Aorta (tissue), 5 donors: ENCODE measurements around the gene MYOG. TPM values are rescaled to one million over a fixed set of nuclear protein-coding genes. Genes with fewer than 3 reads are reported as not detected.

ENCODE experiments used
- ATAC-seq: fragments of 200-7000 bp; cut with Tn5 transposase; one replicate; pipeline ENCODE4 v1.9.1; 2022; ENCODE audit warnings: moderate library complexity; ENCODE audit not compliant: low FRiP score
- DNase-seq, 2 donors: peaks; one replicate each; pipeline ENCODE4 v3.0.0-alpha.2; 2020
- H3K27ac ChIP-seq, 2 donors: one replicate each; pipeline ENCODE4 v1.5.1; 2013; ENCODE audit warnings: low read length in 2 of 2, mild to moderate bottlenecking in 2 of 2, moderate library complexity in 2 of 2, control low read depth in 1 of 2, inconsistent platforms in 1 of 2, low read depth in 1 of 2
- H3K27me3 ChIP-seq, 2 donors: one replicate each; pipeline ENCODE4 v1.6.1; 2013; ENCODE audit warnings: control low read depth in 1 of 2, low read length in 1 of 2, mild to moderate bottlenecking in 1 of 2, moderate library complexity in 1 of 2; ENCODE audit not compliant: insufficient read depth in 2 of 2, control insufficient read depth in 1 of 2
- H3K36me3 ChIP-seq, 2 donors: one replicate each; pipeline ENCODE4 v1.6.1; 2013; ENCODE audit warnings: control low read depth in 1 of 2, low read length in 1 of 2, mild to moderate bottlenecking in 1 of 2; ENCODE audit not compliant: insufficient read depth in 2 of 2, control insufficient read depth in 1 of 2
- H3K4me1 ChIP-seq, 2 donors: one replicate each; pipeline ENCODE4 v1.6.1; 2013; ENCODE audit warnings: low read length in 2 of 2, control low read depth in 1 of 2, mild to moderate bottlenecking in 1 of 2, moderate library complexity in 1 of 2; ENCODE audit not compliant: insufficient read depth in 2 of 2, control insufficient read depth in 1 of 2
- H3K4me3 ChIP-seq, 2 donors: one replicate each; pipeline ENCODE4 v1.5.1; 2013; ENCODE audit warnings: low read length in 2 of 2, control low read depth in 1 of 2, mild to moderate bottlenecking in 1 of 2
- H3K9me3 ChIP-seq: one replicate; pipeline ENCODE4 v1.6.1; 2013; ENCODE audit warnings: mild to moderate bottlenecking, low read length; ENCODE audit not compliant: control insufficient read depth
- WGBS, 2 donors: extraction: QIAGEN DNeasy Blood & Tissue Kit; methylation state at CpG; one replicate each; pipeline ENCODE4 v1.1.7; 2013; 5-methylcytosine and 5-hydroxymethylcytosine counted together
- intact Hi-C, 2 donors: fragments of 100-400 bp; cut with DNase I; formaldehyde crosslinking; loops; one replicate each; pipeline versions ENCODE4 v1.14.2 to v1.15.0; 2022
- polyA plus RNA-seq, 2 donors: library from polyadenylated mRNA; stranded (reverse); fragments of 200-250 nt; gene quantifications; one replicate each; pipeline ENCODE4 v1.2.3, GENCODE V29; 2013
- total RNA-seq, 2 donors: library from RNA; stranded (reverse); fragmentation: NEBNext Ultra II Directional; extraction: Animal tissue kit (Norgen Biotek cat#: 25700); gene quantifications; one replicate each; pipeline ENCODE4 v1.2.1, GENCODE V29; 2021
- donor health status: healthy with polysubstance abuse.
- donor health status: Bipolar disorder and iron deficiency.
- donor health status: DM: no; HTN: no; CAD: no.
- donor health status: DM: no; HTN: no; CAD: no.
- donor health status: DM: yes; HTN: yes; CAD: no.

Gene MYOG
- total and polyA plus RNA-seq, 4 donors = not detected

- H3K4me1 ChIP-seq = no peaks in the 10 kb centered on the region
- intact Hi-C loops = no loop called here
- H3K9me3 ChIP-seq = no peaks in the 10 kb centered on the region
- peak; percentile 75 to 88 for DNase-seq
- peak within 1 kb of the TSS in 1 of 2 donors; percentile 9 for H3K4me3 ChIP-seq
- H3K27ac ChIP-seq = no peak within 1 kb of the TSS
- H3K36me3 ChIP-seq = no peaks in the 10 kb centered on the region
- peak; percentile 78 for ATAC-seq
- no peaks in the 10 kb centered on the region for H3K27me3 ChIP-seq
- WGBS, 2 donors = 1% methylated on average over 42 to 51 of the region's 51 CpGs
Observed at GRCh38 chr1:203127666-203128430, 42.0 kb upstream of the MYOG start, which contains the start of gene ADORA1. Gene ADORA1 (plus strand): TSS chr1:203127726. CDS start chr1:203128842, 1,116 bp downstream.

DNA sequence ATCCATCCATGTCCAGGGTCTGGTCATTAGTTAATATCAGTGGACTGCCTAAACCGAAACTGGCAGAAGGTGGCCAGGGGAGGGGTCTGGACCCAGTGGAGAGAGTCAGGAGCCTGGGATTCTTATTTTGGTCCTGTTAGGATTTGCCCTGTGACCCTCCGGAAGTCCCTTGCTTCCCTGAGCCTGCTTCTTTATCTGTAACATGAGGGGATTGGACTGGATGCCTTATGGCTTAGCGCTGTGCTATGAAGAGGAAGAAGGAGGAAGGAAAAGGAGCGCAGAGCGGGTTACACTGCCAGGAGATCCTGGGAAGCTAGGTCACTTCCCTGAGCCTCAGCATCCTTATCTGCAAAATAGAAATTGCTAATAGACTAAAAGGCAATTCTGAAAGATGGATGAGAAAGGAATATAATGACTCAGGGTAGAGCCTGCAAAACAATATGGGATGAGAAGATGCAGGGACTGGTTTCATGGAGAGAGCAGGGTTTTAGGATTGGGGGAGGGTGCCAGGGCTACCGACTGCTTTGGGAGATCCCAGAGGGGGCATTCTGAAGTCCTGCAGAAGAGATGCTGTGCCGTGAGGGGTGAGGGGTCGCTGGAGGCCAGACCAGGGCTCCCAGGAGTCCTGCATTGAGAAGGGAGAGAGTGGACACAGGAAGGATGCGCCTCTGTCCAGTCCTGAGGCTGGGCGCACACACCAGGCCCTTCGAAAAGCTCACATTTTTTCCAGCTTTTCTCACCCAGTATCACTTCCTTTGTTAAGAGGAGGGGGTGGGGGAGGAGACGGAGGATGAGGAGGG lies 41.3 kb upstream of the MYOG start:
- 19 to 25% methylated on average over 11 to 12 of the region's 12 CpGs for WGBS, 2 donors
- ATAC-seq = no peak
- H3K27me3 ChIP-seq = no peaks in the 10 kb centered on the region
- no peaks in the 10 kb centered on the region for H3K36me3 ChIP-seq
- intact Hi-C loops = no loop called here
- H3K4me1 ChIP-seq = no peaks in the 10 kb centered on the region
- peak overlapping the region in 1 of 2 donors; percentile 9 for H3K4me3 ChIP-seq
- H3K27ac ChIP-seq = no peak overlapping the region
- DNase-seq = peak in 1 of 2 donors; percentile 16
- H3K9me3 ChIP-seq = no peaks in the 10 kb centered on the region

DNA sequence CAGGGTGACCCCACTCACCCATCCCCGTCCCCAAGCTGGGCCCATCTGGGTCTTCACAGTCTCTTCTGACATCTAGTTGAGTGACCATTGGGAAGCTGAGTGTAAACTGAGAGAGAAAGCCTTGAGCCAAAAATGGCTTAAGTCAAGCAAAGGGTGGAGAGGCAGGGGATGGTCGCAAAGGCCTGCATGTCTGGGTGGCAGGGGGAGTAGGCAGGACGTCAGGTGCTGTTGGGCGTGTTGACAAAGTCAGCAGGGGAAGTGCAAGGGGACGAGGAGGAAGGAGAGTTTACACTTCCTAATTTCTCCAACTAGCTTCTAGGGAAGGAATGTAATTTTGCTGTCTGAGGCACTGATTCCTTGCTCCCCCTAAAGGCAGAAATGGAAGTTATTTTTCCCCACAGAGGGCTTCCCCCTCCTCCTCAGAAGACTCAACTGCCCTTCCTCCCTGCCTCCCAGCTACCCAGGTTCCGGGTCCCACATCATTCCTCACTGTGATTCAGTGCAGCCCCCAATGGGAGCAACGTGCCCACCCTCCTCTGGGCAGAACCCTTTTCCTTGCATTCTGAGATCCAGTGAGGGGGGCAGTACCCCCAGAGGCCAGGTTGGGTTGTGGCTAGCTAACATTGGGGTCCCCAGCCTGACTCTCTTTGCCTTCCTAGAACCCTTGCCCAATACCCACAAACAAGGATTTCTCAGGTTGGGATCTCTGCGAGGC lies 40.5 kb upstream of the MYOG start:
- no peak overlapping the region for H3K27ac ChIP-seq
- intact Hi-C loops = no loop called here
- DNase-seq (peak in 1 of 2 donors; percentile 56), ATAC-seq (no peak)
- H3K4me1 ChIP-seq = no peaks in the 10 kb centered on the region
- H3K27me3 ChIP-seq = no peaks in the 10 kb centered on the region
- H3K36me3 ChIP-seq = no peaks in the 10 kb centered on the region
- no peaks in the 10 kb centered on the region for H3K9me3 ChIP-seq
- no peak overlapping the region for H3K4me3 ChIP-seq
- WGBS, 2 donors = 36 to 40% methylated on average over 8 of the region's 8 CpGs

GRCh38 chr1:203124546-203125317 lies 38.9 kb upstream of the MYOG start:
- Histone ChIP-seq H3K4me1 (no peaks in the 10 kb centered on the region), H3K4me3 (no peak overlapping the region), H3K36me3 (no peaks in the 10 kb centered on the region), H3K27ac (no peak overlapping the region), H3K27me3 (no peaks in the 10 kb centered on the region), H3K9me3 (no peaks in the 10 kb centered on the region)
- 54 to 63% methylated on average over 5 of the region's 5 CpGs for WGBS, 2 donors
- intact Hi-C loops = no loop called here
- ATAC-seq = no peak
- peak in 1 of 2 donors; percentile 14 for DNase-seq

DNA sequence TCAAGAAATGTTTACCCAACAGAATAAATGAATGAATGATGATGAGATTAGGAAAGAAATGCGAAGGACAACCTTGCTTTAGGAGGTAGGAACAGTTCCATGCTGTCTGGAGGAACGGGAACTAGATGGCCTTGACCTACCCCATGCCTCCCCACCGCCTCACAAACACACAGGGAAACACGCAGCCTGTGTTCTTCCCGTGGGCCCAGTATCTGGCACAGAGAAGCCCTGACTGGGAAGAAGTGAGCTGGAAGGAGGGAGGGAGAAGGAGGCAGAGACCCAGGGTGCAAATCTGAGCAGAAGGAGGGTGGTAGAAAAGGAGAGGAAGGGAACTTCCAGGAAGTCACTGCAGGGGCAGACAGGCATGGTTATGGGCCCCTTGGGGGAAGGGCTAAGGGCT lies 38.2 kb upstream of the MYOG start:
- DNase-seq (no peak), ATAC-seq (no peak)
- Histone ChIP-seq H3K9me3 (no peaks in the 10 kb centered on the region), H3K4me3 (no peak overlapping the region), H3K4me1 (no peaks in the 10 kb centered on the region), H3K27ac (no peak overlapping the region), H3K27me3 (no peaks in the 10 kb centered on the region), H3K36me3 (no peaks in the 10 kb centered on the region)
- WGBS, 2 donors = 57 to 74% methylated on average over 5 of the region's 5 CpGs
- intact Hi-C loops = no loop called here

- Histone ChIP-seq H3K36me3 (no peaks in the 10 kb centered on the region), H3K27ac (no peak overlapping the region), H3K4me3 (no peak overlapping the region), H3K4me1 (no peaks in the 10 kb centered on the region), H3K27me3 (no peaks in the 10 kb centered on the region), H3K9me3 (no peaks in the 10 kb centered on the region)
- ATAC-seq (no peak), DNase-seq (no peak)
- intact Hi-C loops = no loop called here
- WGBS, 2 donors = 94 to 96% methylated on average over 2 of the region's 2 CpGs
Observed at GRCh38 chr1:203122159-203122558, 36.3 kb upstream of the MYOG start.

GRCh38 chr1:203121186-203122015 lies 35.6 kb upstream of the MYOG start:
- Histone ChIP-seq H3K4me3 (no peak overlapping the region), H3K36me3 (no peaks in the 10 kb centered on the region), H3K9me3 (no peaks in the 10 kb centered on the region), H3K27me3 (no peaks in the 10 kb centered on the region), H3K4me1 (no peaks in the 10 kb centered on the region), H3K27ac (no peak overlapping the region)
- 72 to 75% methylated on average over 11 of the region's 11 CpGs for WGBS, 2 donors
- intact Hi-C loops = no loop called here
- ATAC-seq (no peak), DNase-seq (no peak)
